NCI-H524 (cell line): Measurements from ENCODE around the gene OR13C8.

ENCODE experiments used
- DNase-seq, 2 experiments: peaks; one replicate each; lab custom pipeline; 2025; lab: John Stamatoyannopoulos, UW

Gene OR13C8

DNA sequence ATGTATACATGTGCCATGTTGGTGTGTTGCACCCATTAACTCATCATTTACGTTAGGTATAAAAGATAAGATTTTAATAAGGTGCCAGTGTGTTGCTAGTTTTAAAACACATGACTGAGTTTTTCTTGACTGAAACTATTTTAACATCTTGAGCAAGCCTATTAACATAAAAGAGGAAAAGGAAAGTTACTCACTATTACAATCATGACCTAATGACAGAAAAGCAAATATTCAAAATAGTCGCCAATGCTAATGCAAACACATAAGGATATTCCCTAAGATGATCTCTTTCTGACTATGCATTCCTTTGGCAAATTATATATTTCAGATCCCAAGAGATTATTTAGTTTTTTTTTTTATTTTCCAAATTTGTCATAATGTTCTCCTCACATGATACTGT is 42.2 kb downstream of the OR13C8 start:
- no peak for DNase-seq

GRCh38 chr9:104617418-104617817 is 48.5 kb downstream of the OR13C8 start:
- no peak for DNase-seq

- DNase-seq, result no peak
Measured at GRCh38 chr9:104618104-104618503, 49.1 kb downstream of the OR13C8 start, which contains the start of gene OR13C9. Gene OR13C9, minus strand, starts transcription at chr9:104618204. Its CDS starts 0 bp downstream, at chr9:104618204.
